Motor neuron (in vitro differentiated cells): ENCODE results near the gene MRTFA. TPM values are rescaled to one million over a fixed set of nuclear protein-coding genes. Genes with fewer than 3 reads are reported as not detected.

Experiments used
- ATAC-seq, 8 experiments: fragments of 200-7000 bp; cut with Tn5 transposase; replicated peaks in 6 of 8; 2 replicates each; pipeline ENCODE4 v1.8.0; 2021; ENCODE audit warnings: mild to moderate bottlenecking in 8 of 8, moderate library complexity in 8 of 8
- H3K27ac ChIP-seq, 2 donors: fragments of 250-450 bp; sonication (Bioruptor Pico); 2 replicates each; pipeline ENCODE4 v1.9.0; 2021; ENCODE audit warnings: antibody characterized with exemption in 2 of 2, mild to moderate bottlenecking in 2 of 2, moderate library complexity in 1 of 2
- H3K4me1 ChIP-seq, 2 donors: fragments of 250-450 bp; sonication (Bioruptor Pico); replicated peaks in 1 of 2; 2 replicates each; pipeline ENCODE4 v1.6.1; 2021; ENCODE audit warnings: antibody characterized with exemption in 2 of 2, mild to moderate bottlenecking in 2 of 2, moderate library complexity in 1 of 2
- H3K4me3 ChIP-seq, 5 donors: fragments of 250-450 bp; sonication (Bioruptor Pico); 2 replicates each; pipeline ENCODE4 v1.9.0; 2021; ENCODE audit warnings: antibody characterized with exemption in 5 of 5, mild to moderate bottlenecking in 5 of 5, moderate library complexity in 4 of 5
- WGBS, 10 experiments: fragments of 450-650 bp; shearing (Covaris generic); methylation state at CpG; one replicate each; pipeline ENCODE4 v1.0.0; 2022; 5-methylcytosine and 5-hydroxymethylcytosine counted together
- in situ Hi-C, 9 experiments: fragments of 400-800 bp; cut with MboI; loops; one replicate each; pipeline ENCODE4 v1.15.0; 2021; ENCODE audit warnings: low sequenced_read_pairs in 9 of 9, low pct_unique_long_range_greater_than_20kb in 2 of 9; ENCODE audit not compliant: unreplicated experiment in 9 of 9
- total RNA-seq, 8 experiments: library from RNA; unstranded; fragments of 300-600 nt; gene quantifications; 2 replicates each; pipeline versions ENCODE4 v1.2.3 to v1.2.4, GENCODE V29; 2022

MRTFA gene
- total RNA-seq, 8 experiments from 2014 or later: 13.1 to 33.2 (median 21.7) TPM

GRCh38 chr22:40436505-40437431 lies 199.8 kb downstream of the MRTFA start:
- 0 to 60% (median 35%) methylated on average over 2 to 12 of the region's 12 CpGs; no CpG with 5 or more reads in 2 of the 10 experiments for WGBS, 10 experiments
- no peaks in the 10 kb centered on the region for H3K4me1 ChIP-seq
- H3K27ac ChIP-seq: no peak overlapping the region
- ATAC-seq: peak in 6 of 8 experiments; percentile 25 to 62 (median 50)
- in situ Hi-C loops: loop anchor here in 4 of 9 experiments (10.0 to 25.0 kb wide), 2 partner anchors 201 to 208 kb away; partner anchors contain the start of gene MRTFA (in 3 of the 4)
- no peak overlapping the region for H3K4me3 ChIP-seq

GRCh38 chr22:40434745-40435144 lies 201.8 kb downstream of the MRTFA start:
- in situ Hi-C loops: loop anchor here in 4 of 9 experiments (10.0 to 25.0 kb wide), 2 partner anchors 203 to 210 kb away; partner anchors contain the start of gene MRTFA (in 3 of the 4)
- WGBS, 10 experiments: 80 to 100% (median 98%) methylated on average over 1 to 5 of the region's 5 CpGs; no CpG with 5 or more reads in 2 of the 10 experiments
- no peaks in the 10 kb centered on the region for H3K4me1 ChIP-seq
- ATAC-seq: no peak
- no peak overlapping the region for H3K4me3 ChIP-seq
- no peak overlapping the region for H3K27ac ChIP-seq

- ATAC-seq: peak in 1 of 8 experiments; percentile 24
- in situ Hi-C loops: loop anchor here in 4 of 9 experiments (10.0 to 25.0 kb wide), 2 partner anchors 203 to 211 kb away; partner anchors contain the start of gene MRTFA (in 3 of the 4)
- 67 to 100% (median 89%) methylated on average over 1 to 3 of the region's 3 CpGs; no CpG with 5 or more reads in 4 of the 10 experiments for WGBS, 10 experiments
These were observed 202.4 kb downstream of the MRTFA start for GRCh38 chr22:40434106-40434505.

GRCh38 chr22:40433416-40434090 lies 203.0 kb downstream of the MRTFA start:
- peak in 1 of 8 experiments; percentile 24 for ATAC-seq
- Histone ChIP-seq H3K4me1 (no peaks in the 10 kb centered on the region), H3K4me3 (no peak overlapping the region), H3K27ac (no peak overlapping the region)
- in situ Hi-C loops: loop anchor here in 4 of 9 experiments (10.0 to 25.0 kb wide), 2 partner anchors 204 to 211 kb away; partner anchors contain the start of gene MRTFA (in 3 of the 4)
- 0 to 100% (median 80%) methylated on average over 1 to 3 of the region's 3 CpGs; no CpG with 5 or more reads in 2 of the 10 experiments for WGBS, 10 experiments

More at GRCh38 chr22:40434106-40434505, 202.4 kb downstream of the MRTFA start:
- Histone ChIP-seq H3K4me3 (no peak overlapping the region), H3K4me1 (no peaks in the 10 kb centered on the region), H3K27ac (no peak overlapping the region)

GRCh38 chr22:40432625-40433024 lies 203.9 kb downstream of the MRTFA start:
- H3K27ac ChIP-seq: no peak overlapping the region
- peaks cover under 1 to 4% of the 10 kb centered on the region in 2 donors for H3K4me1 ChIP-seq
- in situ Hi-C loops: loop anchor here in 4 of 9 experiments (10.0 to 25.0 kb wide), 2 partner anchors 205 to 212 kb away; partner anchors contain the start of gene MRTFA (in 3 of the 4)
- no peak for ATAC-seq
- 80 to 100% (median 88%) methylated on average over 1 to 2 of the region's 2 CpGs; no CpG with 5 or more reads in 6 of the 10 experiments for WGBS, 10 experiments
- no peak overlapping the region for H3K4me3 ChIP-seq

- H3K4me3 ChIP-seq: no peak overlapping the region
- in situ Hi-C loops: loop anchor here in 4 of 9 experiments (10.0 to 25.0 kb wide), 2 partner anchors 205 to 213 kb away; partner anchors contain the start of gene MRTFA (in 3 of the 4)
- 40 to 100% (median 73%) methylated on average over 1 to 4 of the region's 5 CpGs; no CpG with 5 or more reads in 1 of the 10 experiments for WGBS, 10 experiments
- H3K27ac ChIP-seq: no peak overlapping the region
- ATAC-seq: no peak
- peaks cover 6 to 9% of the 10 kb centered on the region in 2 donors for H3K4me1 ChIP-seq
These were observed 204.4 kb downstream of the MRTFA start for GRCh38 chr22:40432157-40432556.

- no peak overlapping the region for H3K27ac ChIP-seq
- WGBS, 10 experiments: 86 to 100% (median 95%) methylated on average over 1 to 4 of the region's 4 CpGs; no CpG with 5 or more reads in 2 of the 10 experiments
- peaks cover 17 to 20% of the 10 kb centered on the region in 2 donors for H3K4me1 ChIP-seq
- ATAC-seq: no peak
- in situ Hi-C loops: loop anchor here in 4 of 9 experiments (10.0 to 25.0 kb wide), 2 partner anchors 206 to 214 kb away; partner anchors contain the start of gene MRTFA (in 3 of the 4)
- H3K4me3 ChIP-seq: no peak overlapping the region
These were observed 205.5 kb downstream of the MRTFA start for GRCh38 chr22:40430991-40431390.

- in situ Hi-C loops: loop anchor here in 3 of 9 experiments (25.0 kb wide), 1 partner anchor 208 kb away; the partner anchor contains the start of gene MRTFA (in 3 of the 3)
- no peak for ATAC-seq
- H3K27ac ChIP-seq: no peak overlapping the region
- H3K4me3 ChIP-seq: no peak overlapping the region
- H3K4me1 ChIP-seq: peaks cover 20 to 23% of the 10 kb centered on the region in 2 donors
- 80 to 100% (median 100%) methylated on average over 1 to 2 of the region's 4 CpGs; no CpG with 5 or more reads in 4 of the 10 experiments for WGBS, 10 experiments
These were observed 207.0 kb downstream of the MRTFA start for GRCh38 chr22:40429481-40429880.

GRCh38 chr22:40428796-40429195 lies 207.7 kb downstream of the MRTFA start:
- WGBS, 10 experiments: 90 to 100% (median 100%) methylated on average over 1 to 3 of the region's 4 CpGs; no CpG with 5 or more reads in 4 of the 10 experiments

GRCh38 chr22:40426594-40427333 lies 209.8 kb downstream of the MRTFA start:
- no peak overlapping the region for H3K4me3 ChIP-seq
- H3K4me1 ChIP-seq: peaks cover 20 to 23% of the 10 kb centered on the region in 2 donors
- 0 to 92% (median 44%) methylated on average over 1 to 6 of the region's 9 CpGs; no CpG with 5 or more reads in 3 of the 10 experiments for WGBS, 10 experiments
- peak in 5 of 8 experiments; percentile 93 to 96 (median 95) for ATAC-seq
- in situ Hi-C loops: loop anchor here in 3 of 9 experiments (25.0 kb wide), 1 partner anchor 211 kb away; the partner anchor contains the start of gene MRTFA (in 3 of the 3)
- H3K27ac ChIP-seq: peak overlapping the region; percentile 80 to 83

More at GRCh38 chr22:40428796-40429195, 207.7 kb downstream of the MRTFA start:
- Histone ChIP-seq H3K27ac (no peak overlapping the region), H3K4me1 (peaks cover 20 to 23% of the 10 kb centered on the region in 2 donors), H3K4me3 (no peak overlapping the region)
- no peak for ATAC-seq
- in situ Hi-C loops: loop anchor here in 3 of 9 experiments (25.0 kb wide), 1 partner anchor 209 kb away; the partner anchor contains the start of gene MRTFA (in 3 of the 3)

- 80 to 100% (median 100%) methylated on average over 1 to 5 of the region's 5 CpGs; no CpG with 5 or more reads in 3 of the 10 experiments for WGBS, 10 experiments
- no peak for ATAC-seq
- Histone ChIP-seq H3K27ac (no peak overlapping the region), H3K4me1 (peaks cover 20 to 23% of the 10 kb centered on the region in 2 donors), H3K4me3 (no peak overlapping the region)
- in situ Hi-C loops: loop anchor here in 3 of 9 experiments (25.0 kb wide), 1 partner anchor 212 kb away; the partner anchor contains the start of gene MRTFA (in 3 of the 3)
These were observed 211.4 kb downstream of the MRTFA start for GRCh38 chr22:40425082-40425481.
